ENCODE results near the gene GSG1L.

Gene GSG1L

DNA sequence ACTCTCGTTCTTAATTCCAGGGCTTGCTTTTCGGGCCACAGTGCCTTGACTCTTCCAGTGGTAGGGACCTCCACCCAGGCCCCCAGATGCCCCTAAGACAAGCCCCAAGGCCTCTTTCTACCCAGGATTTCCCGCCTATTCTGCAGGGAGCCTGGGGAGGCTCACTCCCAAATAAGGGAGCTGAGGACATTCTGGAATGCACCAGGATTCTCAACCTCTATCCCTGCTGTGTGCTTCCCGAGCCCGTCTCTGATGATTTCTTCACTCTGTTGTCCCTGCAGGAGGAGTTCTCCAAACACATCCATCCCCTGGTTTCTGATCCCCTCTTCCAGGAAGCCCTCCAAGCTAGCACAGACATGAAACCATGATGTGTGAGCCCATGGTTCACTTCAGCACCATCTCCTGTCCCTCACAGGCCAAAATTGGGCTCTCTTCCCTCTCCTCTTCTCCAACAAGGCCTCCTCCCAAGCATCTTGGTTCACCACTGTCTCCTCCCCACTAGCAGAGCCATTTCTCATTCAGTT, 257.6 kb downstream of the GSG1L start:
- no peak for DNase-seq

DNA sequence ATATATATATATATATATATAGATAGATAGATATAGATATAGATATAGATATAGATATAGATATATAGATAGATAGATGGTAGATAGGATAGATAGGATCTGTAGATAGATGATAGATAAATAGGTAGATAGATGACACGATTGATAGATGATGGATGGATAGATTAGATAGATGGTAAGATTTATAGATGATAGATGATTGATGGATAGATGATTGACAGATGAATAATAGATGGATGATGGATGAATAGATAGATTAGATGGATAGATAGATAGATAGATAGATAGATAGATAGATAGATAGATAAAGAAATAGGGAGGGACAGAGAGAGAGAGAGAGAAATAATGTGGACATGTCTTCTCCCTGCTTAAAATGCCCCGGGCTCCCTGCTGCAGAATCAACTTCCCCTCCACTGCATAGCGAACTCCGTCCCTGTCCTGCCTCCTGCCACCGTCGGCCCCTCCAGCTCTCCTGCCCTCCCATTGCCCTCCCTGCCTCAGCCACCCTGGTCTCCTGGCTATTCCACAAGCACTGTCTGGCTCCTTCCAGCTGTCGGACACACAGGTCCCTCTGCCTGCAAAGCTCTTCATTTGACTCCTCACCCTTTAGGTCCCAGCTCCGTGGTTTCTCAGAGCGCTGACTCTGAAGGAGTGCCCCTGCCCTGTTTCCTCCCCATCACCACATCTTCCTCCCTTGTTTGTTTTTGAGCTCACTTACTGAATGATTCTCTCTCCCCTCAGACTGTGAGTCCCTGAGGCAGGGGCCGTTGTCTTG, 259.6 kb downstream of the GSG1L start:
- DNase-seq = no peak

DNA sequence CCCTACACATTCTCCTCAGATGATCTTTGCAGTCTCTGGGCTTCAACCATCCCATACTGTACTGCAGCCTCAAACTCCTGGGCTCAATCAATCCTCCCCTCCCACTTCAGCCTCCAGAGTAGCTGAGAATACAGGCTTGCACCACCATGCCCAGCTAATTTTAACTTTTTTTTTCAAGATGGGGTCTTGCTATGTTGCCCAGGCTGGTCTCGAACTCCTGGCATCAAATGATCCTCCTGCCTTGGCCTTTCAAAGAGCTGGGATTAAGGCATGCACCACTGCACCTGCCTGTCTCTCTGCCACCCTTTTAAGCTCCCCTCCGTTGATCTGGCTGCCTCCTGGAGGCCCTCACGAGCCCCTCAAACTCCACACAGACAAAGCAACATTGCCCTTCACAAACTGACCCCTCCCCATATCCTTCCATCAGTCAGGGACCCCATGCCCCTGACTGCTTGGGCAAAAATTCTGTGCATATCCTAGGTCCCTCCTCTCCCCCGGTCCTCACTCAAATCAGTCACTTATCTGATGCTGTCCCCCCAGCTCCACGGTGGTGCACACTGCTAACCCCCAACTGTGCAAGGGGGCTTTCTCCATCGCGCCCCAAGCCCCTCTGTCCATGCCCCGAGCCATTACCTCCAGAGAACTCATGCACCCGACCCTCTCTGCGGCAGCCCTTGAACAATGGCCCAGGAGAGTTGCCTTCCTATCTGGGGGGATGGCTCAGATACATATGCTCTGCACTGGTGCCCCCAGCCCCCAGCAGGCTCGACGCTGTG, 260.7 kb downstream of the GSG1L start:
- no peak for DNase-seq

DNA sequence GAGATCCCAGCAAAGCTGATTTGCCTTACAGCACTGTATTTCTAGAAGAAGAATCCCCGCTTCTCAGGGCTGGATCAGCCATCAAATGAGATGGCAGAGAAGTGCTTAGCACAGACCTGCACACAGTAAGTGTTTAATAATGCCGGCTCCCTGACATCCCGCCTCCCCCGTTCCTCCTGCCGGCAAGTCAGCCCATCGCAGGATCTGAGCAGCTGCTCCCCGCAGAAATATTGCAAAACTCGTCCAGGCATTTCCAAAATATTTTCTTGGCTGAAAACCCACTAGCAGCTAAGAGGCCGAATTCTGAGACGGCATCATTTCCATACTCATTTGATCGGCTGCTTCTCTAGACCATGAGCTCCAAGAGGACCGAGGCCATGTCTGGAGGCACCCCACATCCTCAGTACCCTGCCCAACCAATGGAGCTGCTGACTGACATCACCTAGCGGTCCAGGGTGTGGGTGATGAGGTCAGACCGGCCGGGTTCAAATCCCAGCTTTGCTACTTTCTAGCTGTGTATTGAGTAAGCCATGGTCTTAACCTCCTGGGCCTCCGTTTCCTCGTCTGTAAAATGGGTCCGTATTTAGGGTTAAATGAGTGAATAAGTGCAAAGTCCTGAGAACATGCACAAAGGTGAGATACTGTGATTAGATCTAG, 262.1 kb downstream of the GSG1L start:
- DNase-seq = no peak

DNA sequence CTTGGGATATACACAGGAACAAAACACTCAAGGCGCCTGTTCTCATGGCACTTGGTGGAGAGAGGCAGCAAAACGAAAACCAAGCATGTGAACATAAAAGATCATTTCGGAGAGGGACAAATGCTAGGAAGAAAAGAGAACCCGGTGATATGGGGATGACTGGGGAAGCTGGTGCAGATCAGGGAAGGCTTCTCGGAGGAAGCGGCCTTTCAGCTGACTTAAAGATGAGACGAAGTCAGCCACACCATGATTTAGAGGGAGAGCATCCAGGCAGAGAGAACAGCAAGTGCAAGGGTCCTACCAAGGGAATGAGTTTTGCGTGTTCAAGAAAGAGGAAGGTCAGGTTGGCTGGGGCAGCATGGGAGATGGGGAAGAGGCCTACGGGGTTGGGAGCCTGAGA, 262.7 kb downstream of the GSG1L start:
- DNase-seq = no peak

GRCh38 chr16:27799896-27800295, 263.6 kb downstream of the GSG1L start:
- DNase-seq = no peak

GRCh38 chr16:27798241-27798640, 265.3 kb downstream of the GSG1L start:
- DNase-seq = no peak

GRCh38 chr16:27795992-27796614, 267.4 kb downstream of the GSG1L start:
- no peak for DNase-seq

DNA sequence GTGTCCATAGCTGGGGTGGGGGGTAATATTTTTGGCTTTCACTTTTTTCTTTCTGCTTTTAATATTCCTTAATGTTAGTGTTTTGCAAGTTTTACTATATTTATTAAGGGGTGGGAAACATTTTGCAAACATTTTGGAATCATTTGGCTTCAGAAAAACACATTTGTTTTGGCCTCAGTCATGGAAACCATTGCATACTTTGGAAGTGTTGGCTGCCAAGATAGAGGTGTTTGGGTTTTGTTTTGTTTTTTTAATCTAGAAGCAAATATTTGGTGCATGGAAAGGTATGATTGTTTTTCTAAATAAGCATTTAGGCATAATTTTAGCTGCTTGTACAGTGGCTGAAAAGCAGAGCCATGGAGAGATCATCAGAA, 270.3 kb downstream of the GSG1L start:
- DNase-seq = no peak

DNA sequence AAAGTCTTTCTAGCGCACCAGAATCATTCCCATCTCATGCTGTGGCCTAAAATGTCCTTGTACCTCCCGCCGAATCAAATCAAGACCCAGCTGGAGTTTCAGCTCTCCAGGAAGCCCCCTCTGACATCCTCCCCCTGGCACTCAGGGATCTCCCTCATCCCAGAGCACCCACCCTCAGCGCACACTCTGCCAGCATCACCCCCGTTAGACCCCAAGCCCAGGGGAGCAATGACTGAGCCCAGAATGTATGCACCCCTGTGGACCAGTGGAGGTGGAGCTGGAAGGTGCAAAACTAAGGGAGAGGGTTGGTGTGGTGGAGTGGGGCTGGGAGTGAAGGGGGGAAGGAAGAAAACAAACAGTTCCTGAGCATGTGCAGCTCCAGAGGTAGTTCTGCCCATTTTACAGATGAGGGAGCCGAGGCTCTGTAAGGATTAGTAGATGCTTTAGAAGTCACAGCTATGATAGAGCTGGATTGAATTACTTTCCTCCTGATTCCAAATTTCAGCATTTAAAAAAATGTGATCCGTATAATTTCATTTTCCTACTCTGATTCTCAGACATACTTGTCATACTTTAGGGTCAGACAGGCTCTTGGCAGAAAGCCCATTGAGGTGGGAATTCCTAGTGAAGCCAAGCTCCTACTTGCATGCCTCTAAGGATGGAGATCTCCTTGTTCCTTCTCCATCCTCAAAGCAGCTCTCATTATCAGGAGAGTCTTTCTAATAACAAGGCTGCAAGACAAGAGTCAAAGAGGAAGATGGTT, 270.8 kb downstream of the GSG1L start:
- DNase-seq = no peak

GRCh38 chr16:27791404-27791719, 272.2 kb downstream of the GSG1L start:
- no peak for DNase-seq

DNA sequence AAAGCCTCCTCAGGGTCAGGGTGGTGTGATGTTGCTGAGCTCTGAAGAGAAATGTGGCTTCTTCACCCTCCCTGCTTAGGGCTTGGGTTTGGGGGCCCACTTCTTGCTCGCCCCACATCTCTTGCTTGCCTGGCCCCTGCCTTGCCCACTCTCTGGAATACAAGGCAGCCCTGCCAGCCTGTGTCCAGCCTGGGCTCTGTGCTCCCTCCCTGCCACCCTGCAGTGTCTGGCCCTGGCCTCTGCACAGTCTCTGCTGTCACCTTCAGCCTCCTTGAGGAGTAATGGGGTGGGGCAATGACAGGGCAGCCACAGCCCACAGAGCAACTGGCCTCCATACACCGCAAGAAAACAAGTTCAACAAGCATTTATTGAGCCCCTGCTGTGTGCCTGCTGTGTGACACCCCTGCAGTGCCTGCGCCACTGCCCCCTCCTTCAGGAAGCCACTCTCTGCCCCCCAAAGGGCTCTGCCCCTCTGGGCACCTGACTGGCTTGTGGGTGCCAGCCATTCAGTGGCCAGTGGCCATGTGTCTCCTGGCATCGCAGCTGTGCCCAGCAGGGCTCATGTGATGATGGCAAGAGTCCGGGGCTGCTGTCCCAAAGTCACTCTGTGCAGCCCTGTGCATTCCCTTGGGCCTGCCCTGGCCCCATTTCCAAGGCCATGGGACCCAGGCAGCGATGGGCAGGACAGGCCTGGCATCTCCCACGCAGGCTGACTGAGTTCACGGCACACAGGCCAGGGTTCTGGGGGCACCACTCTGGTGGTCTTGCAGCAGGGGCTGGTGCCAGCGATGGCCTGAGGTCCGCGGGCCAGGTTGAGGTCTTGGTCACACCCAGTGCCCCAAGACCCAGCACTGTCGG, 272.7 kb downstream of the GSG1L start:
- DNase-seq = no peak

DNA sequence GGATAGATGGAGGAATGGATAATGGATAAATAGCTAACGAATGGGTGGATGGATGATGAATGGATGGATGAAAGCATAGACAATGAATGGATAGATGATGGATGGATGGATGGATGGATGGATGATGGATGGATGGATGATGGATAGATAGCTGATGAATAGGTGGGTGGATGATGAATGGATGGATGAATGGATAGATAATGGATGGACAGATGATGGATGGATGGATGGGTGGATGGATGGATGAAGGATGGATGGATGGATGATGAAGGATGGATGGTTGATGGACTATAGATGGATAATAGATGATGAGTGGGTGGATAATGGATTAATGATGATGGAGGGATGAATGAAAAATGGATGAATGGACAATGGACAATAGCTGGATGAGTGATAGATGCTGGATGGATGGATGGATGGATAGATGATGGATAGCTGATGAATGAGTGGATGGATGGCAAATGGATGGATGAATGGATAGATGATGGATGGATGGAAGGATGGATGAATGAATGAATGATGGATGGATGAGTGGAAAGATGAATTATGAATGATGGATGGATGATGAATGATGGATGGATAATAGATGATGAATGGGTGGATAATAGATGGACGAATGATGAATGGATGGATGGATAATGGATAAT, 273.8 kb downstream of the GSG1L start:
- no peak for DNase-seq

- no peak for DNase-seq
Measured at GRCh38 chr16:27789150-27789549, 274.4 kb downstream of the GSG1L start.

GRCh38 chr16:27787665-27788064, 275.8 kb downstream of the GSG1L start:
- no peak for DNase-seq

DNA sequence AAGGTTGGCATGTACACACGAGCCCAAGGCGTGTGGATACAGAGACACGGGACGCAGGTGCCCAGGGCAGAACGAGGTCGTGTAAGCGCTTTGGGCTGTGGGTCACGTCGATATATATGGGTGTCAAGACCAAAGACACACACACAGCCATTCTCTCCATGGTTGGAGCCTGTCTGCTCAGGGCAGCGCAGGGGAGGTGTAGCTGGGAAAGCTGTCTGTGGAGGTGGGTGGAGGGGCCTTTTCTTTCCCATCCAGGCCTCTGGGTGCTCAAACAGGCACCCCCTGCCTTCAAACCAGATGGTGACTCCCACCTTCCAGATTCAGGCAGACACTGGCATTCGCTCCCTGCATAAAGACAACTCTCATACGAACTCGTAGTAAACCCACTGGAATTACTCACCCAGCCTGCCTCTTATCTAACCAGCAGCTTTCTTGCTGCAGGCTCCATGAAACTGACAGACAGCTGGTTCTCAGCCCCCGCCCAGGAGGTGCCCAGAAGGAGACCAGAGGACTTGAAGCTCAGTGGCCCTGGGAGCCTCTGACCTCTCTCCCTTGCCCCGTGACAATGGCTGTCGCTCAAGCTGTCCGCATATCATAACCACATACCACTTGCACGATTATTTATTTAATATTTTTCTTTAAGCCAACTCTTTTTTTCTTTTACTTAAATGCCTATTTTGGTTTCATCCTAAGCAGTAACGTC, 276.4 kb downstream of the GSG1L start:
- no peak for DNase-seq

DNA sequence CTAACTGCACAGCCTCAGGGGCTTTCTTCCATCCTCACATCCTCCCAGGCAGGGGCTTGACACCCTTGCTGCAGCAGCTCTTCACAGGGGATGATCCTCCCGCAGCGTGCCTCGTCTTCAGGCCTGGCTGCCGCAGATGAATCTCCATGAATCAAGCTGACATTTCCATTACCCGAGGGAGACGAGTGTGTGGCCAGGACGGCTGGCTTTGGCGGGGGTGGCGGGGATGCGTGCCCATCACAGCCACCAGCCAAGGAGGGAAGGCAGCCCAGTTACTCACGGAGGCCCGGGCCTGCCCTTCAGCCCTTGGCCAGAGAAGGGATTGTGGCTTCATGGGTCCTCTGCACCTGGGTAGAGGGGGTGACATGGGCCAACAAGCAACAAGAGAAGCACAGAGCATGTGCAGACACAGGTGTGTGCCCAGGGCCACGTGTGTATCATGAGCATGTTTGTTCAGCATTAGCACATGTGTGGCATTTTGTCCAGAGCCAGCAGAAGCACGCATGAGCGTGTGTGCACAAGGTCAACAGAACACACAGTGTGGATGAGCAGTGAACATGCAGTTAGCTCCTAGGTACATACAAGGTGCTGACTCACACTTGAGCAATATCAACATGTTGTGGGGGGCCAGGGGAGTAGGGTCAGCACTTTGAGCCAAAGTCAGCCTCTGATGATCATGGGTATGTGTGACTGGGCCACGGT, 277.1 kb downstream of the GSG1L start:
- DNase-seq = no peak

DNA sequence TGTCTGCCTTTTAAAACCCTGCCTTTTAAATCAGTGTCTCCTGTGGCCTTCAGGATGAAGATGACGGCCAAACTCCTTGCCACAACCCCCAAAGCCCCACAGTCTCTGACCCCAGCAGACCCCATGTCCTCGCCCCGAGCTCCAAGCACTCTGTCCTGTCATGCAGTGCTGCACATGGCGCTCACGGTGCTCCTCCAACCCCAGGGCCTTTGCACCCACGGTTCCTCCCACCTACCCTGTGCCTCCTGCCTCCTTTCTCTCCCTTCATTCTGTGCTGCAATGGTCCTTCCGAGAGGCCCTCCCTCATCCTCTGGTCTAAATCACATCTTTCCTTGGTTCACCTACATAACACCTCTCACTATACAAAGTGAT, 278.2 kb downstream of the GSG1L start:
- no peak for DNase-seq

- DNase-seq = no peak
Measured at GRCh38 chr16:27784351-27785306, 278.9 kb downstream of the GSG1L start.
